T-cell (primary cell): ENCODE results near the gene B4GALT2. TPM values are rescaled to one million over a fixed set of nuclear protein-coding genes. Genes with fewer than 3 reads are reported as not detected.

Experiments used
- ATAC-seq, 4 experiments: fragments of 200-7000 bp in 3 of 4; fragments of 150-1000 bp in 1 of 4; cut with Tn5 transposase; replicated peaks in 1 of 4; 1 replicate in 3 of 4; 2 replicates in 1 of 4; pipeline ENCODE4 v1.10.0; 2021; ENCODE audit warnings: moderate library complexity in 3 of 4, mild to moderate bottlenecking in 2 of 4, moderate number of reproducible peaks in 1 of 4
- CTCF ChIA-PET, 2 donors: fragments of 300-600 bp; sonication (Branson Sonifier 250); formaldehyde crosslinking; loops; one replicate each; lab custom pipeline; 2022; ENCODE audit warnings: antibody characterized with exemption in 2 of 2; lab: Charles Lee
- POLR2A ChIA-PET, 2 donors: fragments of 300-600 bp; sonication (Branson Sonifier 250); formaldehyde crosslinking; loops; one replicate each; lab custom pipeline; 2022; ENCODE audit warnings: antibody characterized with exemption in 2 of 2; lab: Charles Lee
- DNase-seq, 35 experiments: peaks; one replicate each; pipeline versions ENCODE4 v3.0.0 to v3.0.0-alpha.2; 2013 to 2023
- H3K27ac ChIP-seq: one replicate; pipeline ENCODE4 v1.5.1; 2013; ENCODE audit warnings: low read length
- H3K27me3 ChIP-seq, 2 experiments: replicated peaks in 1 of 2; 1 replicate in 1 of 2; 2 replicates in 1 of 2; pipeline versions ENCODE4 v1.6.1 to v1.7.0; 2013; ENCODE audit warnings: low read length in 1 of 2, mixed read lengths in 1 of 2; ENCODE audit not compliant: control insufficient read depth in 2 of 2, insufficient read depth in 2 of 2; ENCODE audit errors: extremely low read depth in 1 of 2
- H3K36me3 ChIP-seq, 2 donors: 1 replicate in 1 of 2; 2 replicates in 1 of 2; pipeline versions ENCODE4 v1.6.1 to v1.7.0; 2013; ENCODE audit warnings: low read length in 1 of 2; ENCODE audit not compliant: control insufficient read depth in 2 of 2, insufficient read depth in 1 of 2; ENCODE audit errors: extremely low read depth in 1 of 2
- H3K4me1 ChIP-seq, 2 experiments: 1 replicate in 1 of 2; 2 replicates in 1 of 2; pipeline versions ENCODE4 v1.6.1 to v1.7.0; 2013; ENCODE audit warnings: low read length in 2 of 2, mixed read lengths in 1 of 2; ENCODE audit not compliant: insufficient read depth in 2 of 2, control insufficient read depth in 1 of 2; ENCODE audit errors: extremely low read depth in 1 of 2
- H3K4me3 ChIP-seq, 2 donors: 1 replicate in 1 of 2; 2 replicates in 1 of 2; pipeline versions ENCODE4 v1.5.1 to v1.7.0; 2013; ENCODE audit warnings: mild to moderate bottlenecking in 2 of 2, low read length in 1 of 2, moderate library complexity in 1 of 2; ENCODE audit not compliant: control insufficient read depth in 1 of 2; ENCODE audit errors: extremely low read depth in 1 of 2
- H3K9me3 ChIP-seq: 2 replicates; pipeline ENCODE4 v1.7.0; 2013
- H3K27ac Mint-ChIP-seq, 2 donors: one replicate each; pipeline ENCODE4 v1.8.0; 2020 to 2021; ENCODE audit warnings: mild to moderate bottlenecking in 2 of 2, mixed read lengths in 2 of 2
- H3K27me3 Mint-ChIP-seq, 2 donors: one replicate each; pipeline ENCODE4 v1.8.0; 2021 to 2022; ENCODE audit warnings: mixed read lengths in 2 of 2
- H3K36me3 Mint-ChIP-seq: one replicate; pipeline ENCODE4 v1.8.0; 2021; ENCODE audit warnings: mixed read lengths
- H3K4me1 Mint-ChIP-seq, 3 donors: one replicate each; pipeline ENCODE4 v1.8.0; 2020 to 2022; ENCODE audit warnings: mixed read lengths in 3 of 3, mild to moderate bottlenecking in 1 of 3
- H3K4me3 Mint-ChIP-seq, 3 donors: one replicate each; pipeline ENCODE4 v1.8.0; 2020 to 2022; ENCODE audit warnings: mild to moderate bottlenecking in 3 of 3, mixed read lengths in 3 of 3, moderate library complexity in 3 of 3
- H3K9me3 Mint-ChIP-seq, 3 donors: one replicate each; pipeline ENCODE4 v1.8.0; 2020 to 2022; ENCODE audit warnings: mixed read lengths in 3 of 3
- WGBS: methylation state at CpG from one replicate; pipeline ENCODE4 v1.1.5; 2013; ENCODE audit warnings: missing lambda C conversion rate; ENCODE audit not compliant: insufficient coverage; 5-methylcytosine and 5-hydroxymethylcytosine counted together
- total RNA-seq, 35 experiments: library from RNA in 6 of 35; stranded (reverse) in 6 of 35; fragments of 120-200 nt in 1 of 35; gene quantifications; one replicate each; pipeline versions ENCODE4 v1.2.1 to v1.2.4 and lab custom pipeline; 2013 to 2026

Gene B4GALT2
- total RNA-seq, 5 donors from 2014 or later (not counting 1 experiment from before 2014, with no cell fraction given), result 1.2 to 5.3 (median 3.1) TPM

- H3K36me3 Mint-ChIP-seq, result peaks cover 27% of the 10 kb centered on the region
- no peak overlapping the region for H3K4me3 Mint-ChIP-seq
- H3K27ac Mint-ChIP-seq, result no peak overlapping the region
- WGBS, result 98% methylated on average over 5 of the region's 8 CpGs
- Histone ChIP-seq H3K27me3 (no peaks in the 10 kb centered on the region), H3K36me3 (peaks cover 6 to 41% of the 10 kb centered on the region in 2 donors), H3K4me3 (no peak overlapping the region), H3K9me3 (no peaks in the 10 kb centered on the region), H3K27ac (no peak overlapping the region), H3K4me1 (no peaks in the 10 kb centered on the region)
- H3K27me3 Mint-ChIP-seq, result no peaks in the 10 kb centered on the region
- H3K9me3 Mint-ChIP-seq, result no peaks in the 10 kb centered on the region
- ATAC-seq (no peak), DNase-seq (no peak)
- ChIA-PET POLR2A (no interaction called here), CTCF (no interaction called here)
- no peaks in the 10 kb centered on the region for H3K4me1 Mint-ChIP-seq
Observed at GRCh38 chr1:43960798-43961197, 18.2 kb upstream of the B4GALT2 start.

- H3K36me3 Mint-ChIP-seq, result peaks cover 27% of the 10 kb centered on the region
- ATAC-seq (no peak), DNase-seq (no peak)
- ChIA-PET CTCF (no interaction called here), POLR2A (no interaction called here)
- no peaks in the 10 kb centered on the region for H3K27me3 Mint-ChIP-seq
- Histone ChIP-seq H3K36me3 (peaks cover 6 to 36% of the 10 kb centered on the region in 2 donors), H3K4me1 (no peaks in the 10 kb centered on the region), H3K27me3 (no peaks in the 10 kb centered on the region), H3K4me3 (no peak overlapping the region), H3K9me3 (no peaks in the 10 kb centered on the region), H3K27ac (no peak overlapping the region)
- WGBS, result 100% methylated on average over 2 of the region's 3 CpGs
- no peak overlapping the region for H3K27ac Mint-ChIP-seq
- no peaks in the 10 kb centered on the region for H3K9me3 Mint-ChIP-seq
- H3K4me3 Mint-ChIP-seq, result no peak overlapping the region
- H3K4me1 Mint-ChIP-seq, result no peaks in the 10 kb centered on the region
Observed at GRCh38 chr1:43961692-43962091, 17.3 kb upstream of the B4GALT2 start.

GRCh38 chr1:43962324-43962723 is 16.7 kb upstream of the B4GALT2 start:
- Mint-ChIP-seq H3K27me3 (no peaks in the 10 kb centered on the region), H3K36me3 (peaks cover 23% of the 10 kb centered on the region), H3K9me3 (no peaks in the 10 kb centered on the region), H3K4me1 (no peaks in the 10 kb centered on the region), H3K4me3 (no peak overlapping the region), H3K27ac (no peak overlapping the region)
- Histone ChIP-seq H3K36me3 (peaks cover 3 to 31% of the 10 kb centered on the region in 2 donors), H3K4me3 (no peak overlapping the region), H3K27ac (no peak overlapping the region), H3K4me1 (no peaks in the 10 kb centered on the region), H3K9me3 (no peaks in the 10 kb centered on the region), H3K27me3 (no peaks in the 10 kb centered on the region)
- no peak for ATAC-seq
- 100% methylated on average over 1 of the region's 2 CpGs for WGBS
- CTCF ChIA-PET, result no interaction called here
- POLR2A ChIA-PET, result no interaction called here
- DNase-seq, result no peak

GRCh38 chr1:43963006-43963405 is 16.0 kb upstream of the B4GALT2 start:
- WGBS, result 100% methylated on average over 3 of the region's 3 CpGs
- Mint-ChIP-seq H3K4me3 (no peak overlapping the region), H3K9me3 (no peaks in the 10 kb centered on the region), H3K27ac (no peak overlapping the region), H3K4me1 (no peaks in the 10 kb centered on the region), H3K36me3 (peaks cover 24% of the 10 kb centered on the region), H3K27me3 (no peaks in the 10 kb centered on the region)
- Histone ChIP-seq H3K9me3 (no peaks in the 10 kb centered on the region), H3K4me1 (no peaks in the 10 kb centered on the region), H3K4me3 (no peak overlapping the region), H3K27me3 (no peaks in the 10 kb centered on the region), H3K36me3 (peaks cover 0 to 25% of the 10 kb centered on the region in 2 donors), H3K27ac (no peak overlapping the region)
- ChIA-PET POLR2A (interaction anchor here in 1 of 2 donors (0.6 kb wide), 1 partner anchor 606 kb away, joined by 6 read pairs; no protein-coding TSS in a partner anchor), CTCF (no interaction called here)
- DNase-seq (no peak), ATAC-seq (no peak)

GRCh38 chr1:43963890-43964289 is 15.1 kb upstream of the B4GALT2 start:
- no peak for DNase-seq
- no peak overlapping the region for H3K4me3 Mint-ChIP-seq
- no peaks in the 10 kb centered on the region for H3K4me1 Mint-ChIP-seq
- Histone ChIP-seq H3K9me3 (no peaks in the 10 kb centered on the region), H3K36me3 (peaks cover 0 to 18% of the 10 kb centered on the region in 2 donors), H3K4me3 (no peak overlapping the region), H3K4me1 (no peaks in the 10 kb centered on the region), H3K27me3 (no peaks in the 10 kb centered on the region), H3K27ac (no peak overlapping the region)
- 38% methylated on average over 1 of the region's 5 CpGs for WGBS
- POLR2A ChIA-PET, result interaction anchor here in 1 of 2 donors (0.6 kb wide), 1 partner anchor 607 kb away, joined by 6 read pairs; no protein-coding TSS in a partner anchor
- H3K9me3 Mint-ChIP-seq, result no peaks in the 10 kb centered on the region
- H3K36me3 Mint-ChIP-seq, result peaks cover 19% of the 10 kb centered on the region
- CTCF ChIA-PET, result no interaction called here
- ATAC-seq, result no peak
- no peak overlapping the region for H3K27ac Mint-ChIP-seq
- no peaks in the 10 kb centered on the region for H3K27me3 Mint-ChIP-seq

- CTCF ChIA-PET, result no interaction called here
- DNase-seq (no peak), ATAC-seq (no peak)
- POLR2A ChIA-PET, result no interaction called here
- Histone ChIP-seq H3K9me3 (no peaks in the 10 kb centered on the region), H3K36me3 (peaks cover 0 to 18% of the 10 kb centered on the region in 2 donors), H3K4me1 (peaks cover 1 to 12% of the 10 kb centered on the region in 2 experiments), H3K27ac (no peak overlapping the region), H3K27me3 (no peaks in the 10 kb centered on the region), H3K4me3 (no peak overlapping the region)
- peaks cover 15% of the 10 kb centered on the region for H3K36me3 Mint-ChIP-seq
- 89% methylated on average over 3 of the region's 3 CpGs for WGBS
- no peak overlapping the region for H3K27ac Mint-ChIP-seq
- no peaks in the 10 kb centered on the region for H3K9me3 Mint-ChIP-seq
- peaks cover 12 to 13% (median 12%) of the 10 kb centered on the region in 3 donors for H3K4me1 Mint-ChIP-seq
- no peaks in the 10 kb centered on the region for H3K27me3 Mint-ChIP-seq
- no peak overlapping the region for H3K4me3 Mint-ChIP-seq
Observed at GRCh38 chr1:43965316-43965715, 13.7 kb upstream of the B4GALT2 start.
